ENCODE measurements around the gene SP9. TPM values are rescaled to one million over a fixed set of nuclear protein-coding genes. Genes with fewer than 3 reads are reported as not detected.

Gene SP9
- polyA plus RNA-seq, 2 of the 4 experiments (the other 2 are of a cell fraction) = 3.3 to 3.8 TPM

GRCh38 chr2:174334278-174334715, 457 bp upstream of the SP9 start:
- peaks cover 35% of the 10 kb centered on the region for H3K4me1 ChIP-seq
- no peaks in the 10 kb centered on the region for H3K9me3 ChIP-seq
- FAIRE-seq (no peak), DNase-seq (ENCODE audit: low read depth in 1 of 2, low spot score in 1 of 2) (peak in 1 of 2 experiments; percentile 47), ATAC-seq (0 out of 6 replicates have a peak, but pooled peaks of 1 of the 2 experiments have one; percentile 6)
- ChIA-PET CTCF (interaction anchor here (0.7 to 1.9 kb wide), 2 partner anchors 86 to 176 kb away, joined by 3 to 4 read pairs; partner anchors contain the start of gene OLA1), POLR2A (interaction anchor here (0.6 to 1.3 kb wide), 4 partner anchors 86 to 744 kb away, joined by 3 to 6 read pairs (median 4); partner anchors contain the start of gene OLA1)
- H3K27ac ChIP-seq = peak overlapping the region; percentile 39 to 86; a peak in 4 of 6 replicates
- 43% methylated on average over 11 of the region's 11 CpGs for WGBS (ENCODE audit: missing lambda C conversion rate)
- peak overlapping the region; percentile 97 for H3K4me2 ChIP-seq
- H3K4me3 ChIP-seq = peak overlapping the region; percentile 64
- TF ChIP-seq, protein P1, sequence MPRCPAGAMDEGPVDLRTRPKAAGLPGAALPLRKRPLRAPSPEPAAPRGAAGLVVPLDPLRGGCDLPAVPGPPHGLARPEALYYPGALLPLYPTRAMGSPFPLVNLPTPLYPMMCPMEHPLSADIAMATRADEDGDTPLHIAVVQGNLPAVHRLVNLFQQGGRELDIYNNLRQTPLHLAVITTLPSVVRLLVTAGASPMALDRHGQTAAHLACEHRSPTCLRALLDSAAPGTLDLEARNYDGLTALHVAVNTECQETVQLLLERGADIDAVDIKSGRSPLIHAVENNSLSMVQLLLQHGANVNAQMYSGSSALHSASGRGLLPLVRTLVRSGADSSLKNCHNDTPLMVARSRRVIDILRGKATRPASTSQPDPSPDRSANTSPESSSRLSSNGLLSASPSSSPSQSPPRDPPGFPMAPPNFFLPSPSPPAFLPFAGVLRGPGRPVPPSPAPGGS (IDR thresholded peaks at IDR 0.05) = no peak
- TF ChIP-seq SMC3 (IDR thresholded peaks at IDR 0.05) (no peak), GATA3 (IDR thresholded peaks at IDR 0.05; ENCODE audit: borderline replicate concordance) (no peak)

DNA sequence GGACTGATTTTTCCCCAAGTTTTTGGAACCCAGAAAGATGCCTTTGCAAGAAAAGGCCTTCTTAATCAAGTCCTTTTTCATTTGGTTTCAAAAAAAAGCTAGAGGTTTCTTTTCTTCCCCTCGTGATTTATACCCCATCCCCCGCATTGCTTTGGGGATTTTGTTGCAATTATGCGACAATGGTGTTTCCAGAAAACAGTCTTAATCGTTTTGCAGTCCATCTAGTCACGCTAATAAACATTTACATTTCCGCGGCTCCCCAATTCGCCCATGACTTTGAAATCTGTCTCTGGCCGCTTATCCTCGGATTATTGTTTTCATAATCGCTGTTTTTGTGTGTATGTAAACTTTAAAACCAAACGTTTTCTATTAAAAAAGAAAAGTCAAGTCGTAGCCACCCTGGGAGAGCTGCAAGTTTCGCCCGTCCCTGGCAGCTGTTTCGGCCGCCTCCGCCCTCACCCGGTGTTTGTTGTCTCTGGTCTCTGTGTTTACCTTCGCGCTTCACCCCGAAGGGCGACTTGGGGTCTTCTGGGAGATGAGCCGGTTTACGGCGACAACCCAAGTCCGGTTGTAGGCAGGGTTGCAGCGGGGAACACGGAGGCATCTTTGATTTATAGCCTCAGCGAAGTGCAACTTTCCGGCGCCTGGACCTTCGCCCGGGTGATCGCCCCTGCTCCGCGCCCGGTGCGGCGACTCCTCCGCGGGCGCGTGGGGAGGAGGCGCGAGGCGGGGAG, 667 bp downstream of the SP9 start:
- H3K4me3 ChIP-seq = peak overlapping the region; percentile 64
- peaks cover 32% of the 10 kb centered on the region for H3K4me1 ChIP-seq
- 1% methylated on average over 32 of the region's 47 CpGs for WGBS (ENCODE audit: missing lambda C conversion rate)
- peak in 1 of 2 experiments; percentile 4; a peak in 5 of 6 replicates for ATAC-seq
- no peak for TF ChIP-seq BHLHE40 (IDR thresholded peaks at IDR 0.05; ENCODE audit: low read depth, low read length)
- peak; percentile 83 for TF ChIP-seq RNF2 (IDR thresholded peaks at IDR 0.05; ENCODE audit: borderline replicate concordance, low read depth)
- no peak for FAIRE-seq
- no peaks in the 10 kb centered on the region for H3K9me3 ChIP-seq
- H3K27ac ChIP-seq = peak overlapping the region; percentile 86 to 95
- CTCF ChIA-PET = interaction anchor here (0.6 to 2.4 kb wide), 5 partner anchors 9 to 116 kb away, joined by 3 to 9 read pairs (median 4); partner anchors contain the start of gene OLA1
- no peak for DNase-seq (ENCODE audit: low read depth in 1 of 2, low spot score in 1 of 2)
- peak overlapping the region; percentile 97 for H3K4me2 ChIP-seq
- POLR2A ChIA-PET = interaction anchor here (1.0 to 2.3 kb wide), 3 partner anchors 87 to 745 kb away, joined by 4 to 18 read pairs (median 6); partner anchors contain the start of gene OLA1

DNA sequence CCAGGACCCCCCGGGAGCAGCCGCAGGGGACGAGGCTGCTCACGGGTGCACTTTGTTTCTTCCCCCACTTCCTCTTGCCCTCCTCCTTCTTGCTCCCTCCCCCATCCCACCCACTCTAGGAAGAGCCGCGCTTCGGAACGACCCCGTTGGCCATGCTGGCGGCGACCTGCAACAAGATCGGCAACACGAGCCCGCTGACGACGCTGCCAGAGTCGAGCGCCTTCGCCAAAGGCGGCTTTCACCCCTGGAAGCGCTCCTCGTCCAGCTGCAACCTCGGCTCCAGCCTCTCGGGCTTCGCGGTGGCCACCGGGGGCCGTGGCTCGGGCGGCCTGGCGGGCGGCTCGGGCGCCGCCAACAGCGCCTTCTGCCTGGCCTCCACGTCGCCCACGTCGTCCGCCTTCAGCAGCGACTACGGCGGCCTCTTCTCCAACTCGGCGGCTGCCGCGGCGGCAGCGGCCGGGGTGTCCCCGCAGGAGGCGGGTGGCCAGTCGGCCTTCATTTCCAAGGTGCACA, 1.3 kb downstream of the SP9 start:
- TF ChIP-seq NFE2L2 (conservative IDR thresholded peaks at IDR 0.05; ENCODE audit: low read length) (no peak), POLR2A (IDR thresholded peaks at IDR 0.05; ENCODE audit: low read length) (peak; percentile 34; the same call in 1 of the 2 replicates)
- H3K4me3 ChIP-seq = peak overlapping the region; percentile 64
- peaks cover 33% of the 10 kb centered on the region for H3K4me1 ChIP-seq
- peak; percentile 15 to 19 for ATAC-seq
- CTCF ChIA-PET = interaction anchor here (0.7 to 2.4 kb wide), 13 partner anchors 8 to 934 kb away, joined by 3 to 14 read pairs (median 4); partner anchors contain the start of gene OLA1
- H3K4me2 ChIP-seq = peak overlapping the region; percentile 97
- peak overlapping the region; percentile 86 to 95 for H3K27ac ChIP-seq
- FAIRE-seq = no peak
- POLR2A ChIA-PET = interaction anchor here (1.2 to 2.3 kb wide), 3 partner anchors 88 to 683 kb away, joined by 3 to 18 read pairs (median 8); partner anchors contain the start of gene OLA1
- no peaks in the 10 kb centered on the region for H3K9me3 ChIP-seq
- 0% methylated on average over 15 of the region's 54 CpGs for WGBS (ENCODE audit: missing lambda C conversion rate)
- peak in 1 of 2 experiments; percentile 80 for DNase-seq (ENCODE audit: low read depth in 1 of 2, low spot score in 1 of 2)

- Histone ChIP-seq H3K4me2 (peak overlapping the region; percentile 97), H3K4me3 (peak overlapping the region; percentile 64), H3K4me1 (peaks cover 37% of the 10 kb centered on the region), H3K9me3 (no peaks in the 10 kb centered on the region), H3K27ac (peak overlapping the region; percentile 86 to 95)
- FAIRE-seq (no peak), ATAC-seq (peak; percentile 48 to 55), DNase-seq (ENCODE audit: low read depth in 1 of 2, low spot score in 1 of 2) (peak in 1 of 2 experiments; percentile 85)
- POLR2A ChIA-PET = interaction anchor here (0.6 to 2.3 kb wide), 5 partner anchors 10 to 684 kb away, joined by 3 to 18 read pairs (median 6); partner anchors contain the start of gene OLA1
- WGBS (ENCODE audit: missing lambda C conversion rate) = 2% methylated on average over 25 of the region's 102 CpGs
- CTCF ChIA-PET = interaction anchor here (0.6 to 2.4 kb wide), 21 partner anchors 8 to 934 kb away, joined by 3 to 14 read pairs (median 3); partner anchors contain the start of gene OLA1
- TF ChIP-seq NFE2L2 (conservative IDR thresholded peaks at IDR 0.05; ENCODE audit: low read length) = no peak
- TF ChIP-seq, protein P2, sequence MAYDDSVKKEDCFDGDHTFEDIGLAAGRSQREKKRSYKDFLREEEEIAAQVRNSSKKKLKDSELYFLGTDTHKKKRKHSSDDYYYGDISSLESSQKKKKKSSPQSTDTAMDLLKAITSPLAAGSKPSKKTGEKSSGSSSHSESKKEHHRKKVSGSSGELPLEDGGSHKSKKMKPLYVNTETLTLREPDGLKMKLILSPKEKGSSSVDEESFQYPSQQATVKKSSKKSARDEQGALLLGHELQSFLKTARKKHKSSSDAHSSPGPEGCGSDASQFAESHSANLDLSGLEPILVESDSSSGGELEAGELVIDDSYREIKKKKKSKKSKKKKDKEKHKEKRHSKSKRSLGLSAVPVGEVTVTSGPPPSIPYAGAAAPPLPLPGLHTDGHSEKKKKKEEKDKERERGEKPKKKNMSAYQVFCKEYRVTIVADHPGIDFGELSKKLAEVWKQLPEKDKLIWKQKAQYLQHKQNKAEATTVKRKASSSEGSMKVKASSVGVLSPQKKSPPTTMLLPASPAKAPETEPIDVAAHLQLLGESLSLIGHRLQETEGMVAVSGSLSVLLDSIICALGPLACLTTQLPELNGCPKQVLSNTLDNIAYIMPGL (CRISPR knock-in tag; IDR thresholded peaks at IDR 0.05; ENCODE audit: borderline replicate concordance) = no peak
- TF ChIP-seq E2F6 (IDR thresholded peaks at IDR 0.05; ENCODE audit: borderline replicate concordance, low read depth) = peak; percentile 90
- no peak for TF ChIP-seq MAFK (IDR thresholded peaks at IDR 0.05; ENCODE audit: partially characterized antibody)
- no peak for TF ChIP-seq HOXB5 (CRISPR knock-in tag; IDR thresholded peaks at IDR 0.05)
- TF ChIP-seq, protein P3, sequence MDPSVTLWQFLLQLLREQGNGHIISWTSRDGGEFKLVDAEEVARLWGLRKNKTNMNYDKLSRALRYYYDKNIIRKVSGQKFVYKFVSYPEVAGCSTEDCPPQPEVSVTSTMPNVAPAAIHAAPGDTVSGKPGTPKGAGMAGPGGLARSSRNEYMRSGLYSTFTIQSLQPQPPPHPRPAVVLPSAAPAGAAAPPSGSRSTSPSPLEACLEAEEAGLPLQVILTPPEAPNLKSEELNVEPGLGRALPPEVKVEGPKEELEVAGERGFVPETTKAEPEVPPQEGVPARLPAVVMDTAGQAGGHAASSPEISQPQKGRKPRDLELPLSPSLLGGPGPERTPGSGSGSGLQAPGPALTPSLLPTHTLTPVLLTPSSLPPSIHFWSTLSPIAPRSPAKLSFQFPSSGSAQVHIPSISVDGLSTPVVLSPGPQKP (IDR thresholded peaks at IDR 0.05; ENCODE audit: low read depth, low read length) = no peak
- TF ChIP-seq GATA3 (IDR thresholded peaks at IDR 0.05; ENCODE audit: borderline replicate concordance) = no peak; the same call in 1 of the 2 replicates
- no peak for TF ChIP-seq RARB (CRISPR knock-in tag; IDR thresholded peaks at IDR 0.05)
- peak; percentile 32; the same call in 1 of the 2 replicates for TF ChIP-seq PHF8 (IDR thresholded peaks at IDR 0.05; ENCODE audit: borderline replicate concordance, low read depth)
- TF ChIP-seq CTCF (IDR thresholded peaks at IDR 0.05) = peak; percentile 75
Measured at GRCh38 chr2:174336501-174337336, 2.0 kb downstream of the SP9 start.
